DOHH2 (cell line): Measurements from ENCODE around the gene CTTNBP2.

Experiments used
- H3F3A ChIP-seq: fragments of 200-600 bp; sonication (generic), shearing (Covaris generic); 2 replicates; pipeline ENCODE4 v1.6.0; 2016; ENCODE audit warnings: antibody characterized with exemption, mild to moderate bottlenecking; ENCODE audit not compliant: control insufficient read depth, insufficient read depth
- H3K27ac ChIP-seq: fragments of 200-600 bp; sonication (generic); 2 replicates; pipeline ENCODE4 v1.5.1; 2014; ENCODE audit warnings: low read depth, mild to moderate bottlenecking, low read length, moderate library complexity
- H3K27me3 ChIP-seq: fragments of 200-600 bp; sonication (generic); 2 replicates; pipeline ENCODE4 v1.6.1; 2014; ENCODE audit warnings: mild to moderate bottlenecking, low read length, mixed read lengths; ENCODE audit not compliant: control insufficient read depth
- H3K36me3 ChIP-seq: fragments of 200-600 bp; sonication (generic); 2 replicates; pipeline ENCODE4 v1.6.1; 2014; ENCODE audit warnings: mild to moderate bottlenecking, low read length, moderate library complexity, mixed read lengths; ENCODE audit not compliant: control insufficient read depth
- H3K4me1 ChIP-seq: fragments of 200-600 bp; sonication (generic); 2 replicates; pipeline ENCODE4 v1.6.1; 2014; ENCODE audit warnings: mild to moderate bottlenecking, low read length, mixed read lengths; ENCODE audit not compliant: control insufficient read depth
- H3K4me2 ChIP-seq: fragments of 200-600 bp; sonication (generic); 2 replicates; pipeline ENCODE4 v1.6.0; 2014; ENCODE audit warnings: mild to moderate bottlenecking, low read length, moderate library complexity
- H3K4me3 ChIP-seq: fragments of 200-600 bp; sonication (generic); 2 replicates; pipeline ENCODE4 v1.5.1; 2014; ENCODE audit warnings: mild to moderate bottlenecking, low read length, mixed read lengths
- H3K79me2 ChIP-seq: fragments of 200-600 bp; sonication (generic); 2 replicates; pipeline ENCODE4 v1.6.1; 2014; ENCODE audit warnings: mild to moderate bottlenecking, low read length, mixed read lengths; ENCODE audit not compliant: control insufficient read depth
- H3K9me2 ChIP-seq: fragments of 200-600 bp; sonication (generic); replicated peaks from 2 replicates; pipeline ENCODE4 v1.6.1; 2014; ENCODE audit warnings: mild to moderate bottlenecking, low read length, mixed read lengths; ENCODE audit not compliant: control insufficient read depth
- H3K9me3 ChIP-seq: fragments of 200-600 bp; sonication (generic); 2 replicates; pipeline ENCODE4 v1.6.1; 2014; ENCODE audit warnings: antibody characterized with exemption, low read length, mixed read lengths; ENCODE audit not compliant: control insufficient read depth, insufficient read depth
- H4K20me1 ChIP-seq: fragments of 200-600 bp; sonication (generic); 2 replicates; pipeline ENCODE4 v1.6.0; 2014; ENCODE audit warnings: low read depth, mild to moderate bottlenecking, antibody characterized with exemption, low read length, moderate library complexity; ENCODE audit not compliant: control insufficient read depth, insufficient read depth
- CTCF ChIP-seq: fragments of 200-600 bp; sonication (generic); IDR thresholded peaks from one replicate; pipeline ENCODE4 v1.5.1; 2014; ENCODE audit warnings: antibody characterized with exemption, mild to moderate bottlenecking, low read depth, low read length; ENCODE audit not compliant: poor library complexity, severe bottlenecking
- EZH2phosphoT487 ChIP-seq: fragments of 200-600 bp; sonication (generic); IDR thresholded peaks from 2 replicates; pipeline ENCODE4 v1.6.1; 2017; ENCODE audit warnings: borderline replicate concordance, mild to moderate bottlenecking, antibody characterized with exemption, low read length, moderate library complexity, mixed read lengths

CTTNBP2 gene

GRCh38 chr7:117796889-117797288 is 76.4 kb downstream of the CTTNBP2 start:
- no peaks in the 10 kb centered on the region for H3K9me2 ChIP-seq
- no peak overlapping the region for H3K4me3 ChIP-seq
- H3K27me3 ChIP-seq = peaks cover 3% of the 10 kb centered on the region; the same call in 1 of the 2 replicates
- H3K4me2 ChIP-seq = no peak overlapping the region
- no peaks in the 10 kb centered on the region for H3F3A ChIP-seq
- H4K20me1 ChIP-seq = no peaks in the 10 kb centered on the region
- TF ChIP-seq EZH2phosphoT487 (no peak), CTCF (no peak)
- no peaks in the 10 kb centered on the region for H3K9me3 ChIP-seq
- no peaks in the 10 kb centered on the region for H3K4me1 ChIP-seq
- H3K36me3 ChIP-seq = no peaks in the 10 kb centered on the region
- H3K79me2 ChIP-seq = no peaks in the 10 kb centered on the region
- no peak overlapping the region for H3K27ac ChIP-seq

DNA sequence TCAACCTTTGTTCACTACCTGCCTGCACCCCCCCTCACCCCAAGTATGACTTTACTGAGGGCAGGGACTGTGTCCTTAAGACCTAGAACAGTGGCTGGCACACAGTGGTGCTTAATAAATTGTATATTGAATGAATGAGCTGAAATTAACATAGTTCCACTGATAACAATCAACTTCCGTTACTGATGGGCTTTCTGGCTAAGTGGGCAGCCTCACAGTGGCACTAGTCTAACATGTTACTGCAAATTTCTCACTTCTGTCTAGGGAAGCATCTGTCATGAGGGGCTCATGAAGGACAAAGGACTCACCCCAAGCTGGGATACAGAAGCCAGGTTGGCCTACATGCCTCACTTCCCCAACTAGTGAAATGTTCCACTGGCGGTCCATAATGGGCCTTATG is 79.3 kb downstream of the CTTNBP2 start:
- Histone ChIP-seq H3K4me2 (no peak overlapping the region), H3K9me3 (no peaks in the 10 kb centered on the region), H4K20me1 (no peaks in the 10 kb centered on the region), H3K79me2 (no peaks in the 10 kb centered on the region), H3K27me3 (peaks cover 5% of the 10 kb centered on the region; the same call in 1 of the 2 replicates), H3K36me3 (no peaks in the 10 kb centered on the region), H3F3A (no peaks in the 10 kb centered on the region), H3K4me3 (no peak overlapping the region), H3K9me2 (no peaks in the 10 kb centered on the region), H3K4me1 (no peaks in the 10 kb centered on the region), H3K27ac (no peak overlapping the region)
- TF ChIP-seq EZH2phosphoT487 (no peak), CTCF (no peak)

- no peak overlapping the region for H3K27ac ChIP-seq
- TF ChIP-seq EZH2phosphoT487 = no peak
- no peak for TF ChIP-seq CTCF
- H3K79me2 ChIP-seq = no peaks in the 10 kb centered on the region
- H3K27me3 ChIP-seq = peaks cover 5% of the 10 kb centered on the region; the same call in 1 of the 2 replicates
- H3K9me2 ChIP-seq = no peaks in the 10 kb centered on the region
- no peaks in the 10 kb centered on the region for H3F3A ChIP-seq
- no peaks in the 10 kb centered on the region for H4K20me1 ChIP-seq
- H3K4me2 ChIP-seq = no peak overlapping the region
- no peaks in the 10 kb centered on the region for H3K4me1 ChIP-seq
- H3K4me3 ChIP-seq = no peak overlapping the region
- H3K36me3 ChIP-seq = no peaks in the 10 kb centered on the region
- H3K9me3 ChIP-seq = no peaks in the 10 kb centered on the region
These were observed 79.7 kb downstream of the CTTNBP2 start for GRCh38 chr7:117793521-117793920.
